C4-2B (cell line): ENCODE measurements around the gene KANK3.
A peak's percentile ranks its signal among the peaks of the same experiment; 100 is the strongest.

Source experiments
- H3K27ac ChIP-seq: fragments of 450-650 bp; 2 replicates; pipeline ENCODE4 v1.5.1; 2017
- CTCF ChIP-seq: fragments of 450-650 bp; conservative IDR thresholded peaks from 2 replicates; pipeline ENCODE4 v1.5.1; 2017; ENCODE audit warnings: mild to moderate bottlenecking
- ZFX ChIP-seq: fragments of 450-650 bp; IDR thresholded peaks from 2 replicates; pipeline ENCODE4 v1.6.1; 2017

Gene KANK3

GRCh38 chr19:8342684-8343482 lies at the start of gene KANK3:
Gene KANK3 (minus strand): TSS chr19:8343262. CDS start chr19:8337828, 5,434 bp downstream.
- TF ChIP-seq ZFX: no peak
- TF ChIP-seq CTCF: no peak
- peak within 1 kb of the TSS; percentile 45 for H3K27ac ChIP-seq

- no peak for TF ChIP-seq ZFX
- TF ChIP-seq CTCF: no peak
- no peak overlapping the region; the same call in 1 of the 2 replicates for H3K27ac ChIP-seq
Observed at GRCh38 chr19:8392017-8392591, 49.0 kb upstream of the KANK3 start.

- TF ChIP-seq ZFX (no peak), CTCF (no peak)
- H3K27ac ChIP-seq: peak overlapping the region; percentile 16
Observed at GRCh38 chr19:8391198-8392016, 48.3 kb upstream of the KANK3 start.

GRCh38 chr19:8390617-8390981 lies 47.5 kb upstream of the KANK3 start:
- TF ChIP-seq CTCF: no peak
- TF ChIP-seq ZFX: no peak
- peak overlapping the region; percentile 93 for H3K27ac ChIP-seq

- TF ChIP-seq ZFX: peak; percentile 37; the same call in 1 of the 2 replicates
- TF ChIP-seq CTCF: no peak
- peak within 1 kb of the TSS; percentile 93 for H3K27ac ChIP-seq
Observed at GRCh38 chr19:8389891-8390616, 47.0 kb upstream of the KANK3 start, which contains the start of gene RAB11B. Gene RAB11B (plus strand): TSS chr19:8390360. CDS start chr19:8390417, 57 bp downstream.

- H3K27ac ChIP-seq: no peak overlapping the region
- TF ChIP-seq ZFX: no peak
Observed at GRCh38 chr19:8388612-8388958, 45.5 kb upstream of the KANK3 start.
